GM19372 (cell line): ENCODE data around the gene GLRA2.
"Not testable (repeated sequence)": the region's sequence is repeated elsewhere in the genome, so short reads cannot be mapped to it uniquely, and the experiment has no call there.

Experiments used
- ATAC-seq: cut with Tn5 transposase; IDR thresholded peaks from one replicate; pipeline ENCODE4 v1.9.1; 2021; ENCODE audit warnings: mild to moderate bottlenecking, low read depth, moderate library complexity; ENCODE audit not compliant: unreplicated experiment

GLRA2 gene

GRCh38 chrX:14590693-14591424, 61.5 kb downstream of the GLRA2 start:
- no peak for ATAC-seq

GRCh38 chrX:14591976-14592375, 62.6 kb downstream of the GLRA2 start:
- no peak for ATAC-seq

GRCh38 chrX:14594521-14594920, 65.2 kb downstream of the GLRA2 start:
- no peak for ATAC-seq

- ATAC-seq, result no peak
Observed at GRCh38 chrX:14598330-14598729, 69.0 kb downstream of the GLRA2 start.

- no peak for ATAC-seq
Observed at GRCh38 chrX:14607446-14607985, 78.2 kb downstream of the GLRA2 start.

GRCh38 chrX:14612450-14612849, 83.1 kb downstream of the GLRA2 start:
- ATAC-seq, result not testable (repeated sequence)

GRCh38 chrX:14616301-14616700, 87.0 kb downstream of the GLRA2 start:
- no peak for ATAC-seq

- ATAC-seq, result no peak
Observed at GRCh38 chrX:14616836-14617235, 87.5 kb downstream of the GLRA2 start.

- no peak for ATAC-seq
Observed at GRCh38 chrX:14618177-14618965, 89.0 kb downstream of the GLRA2 start.

- ATAC-seq, result no peak
Observed at GRCh38 chrX:14630733-14631132, 101.4 kb downstream of the GLRA2 start.

GRCh38 chrX:14641681-14642655, 112.6 kb downstream of the GLRA2 start:
- no peak for ATAC-seq

GRCh38 chrX:14660970-14661369, 131.6 kb downstream of the GLRA2 start:
- no peak for ATAC-seq

GRCh38 chrX:14670819-14671218, 141.5 kb downstream of the GLRA2 start:
- peak; percentile 56 for ATAC-seq

GRCh38 chrX:14672611-14673172, 143.4 kb downstream of the GLRA2 start:
- ATAC-seq, result no peak

GRCh38 chrX:14673236-14673635, 143.9 kb downstream of the GLRA2 start:
- ATAC-seq, result no peak

- ATAC-seq, result peak; percentile 89
Observed at GRCh38 chrX:14673764-14674163, 144.4 kb downstream of the GLRA2 start.

GRCh38 chrX:14675500-14675899, 146.2 kb downstream of the GLRA2 start:
- ATAC-seq, result no peak

- no peak for ATAC-seq
Observed at GRCh38 chrX:14676431-14676830, 147.1 kb downstream of the GLRA2 start.

GRCh38 chrX:14688331-14688730, 159.0 kb downstream of the GLRA2 start:
- not testable (repeated sequence) for ATAC-seq

GRCh38 chrX:14690553-14690952, 161.2 kb downstream of the GLRA2 start:
- no peak for ATAC-seq
